ENCODE data around the gene CCR5AS.

CCR5AS gene

DNA sequence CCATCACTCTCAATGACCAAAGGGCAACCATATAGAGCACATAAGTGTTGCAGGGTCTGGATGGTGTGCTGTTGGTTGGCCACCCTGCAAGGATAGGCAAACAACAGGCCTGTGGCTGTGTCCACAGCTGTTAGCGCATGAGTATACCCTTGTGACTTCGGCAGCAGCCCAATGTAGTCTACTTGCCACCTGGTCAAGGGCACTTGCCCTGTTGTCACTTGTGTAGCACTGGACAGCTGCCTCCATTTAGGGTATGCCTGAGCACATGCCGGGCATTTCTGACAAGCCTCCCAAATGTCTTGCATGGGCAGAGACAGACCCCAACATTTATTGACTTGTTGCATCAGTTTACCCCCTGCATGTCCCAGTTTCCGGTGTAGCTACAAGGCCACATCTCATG lies 12.9 kb upstream of the CCR5AS start (continued):
- TF ChIP-seq, protein P1, sequence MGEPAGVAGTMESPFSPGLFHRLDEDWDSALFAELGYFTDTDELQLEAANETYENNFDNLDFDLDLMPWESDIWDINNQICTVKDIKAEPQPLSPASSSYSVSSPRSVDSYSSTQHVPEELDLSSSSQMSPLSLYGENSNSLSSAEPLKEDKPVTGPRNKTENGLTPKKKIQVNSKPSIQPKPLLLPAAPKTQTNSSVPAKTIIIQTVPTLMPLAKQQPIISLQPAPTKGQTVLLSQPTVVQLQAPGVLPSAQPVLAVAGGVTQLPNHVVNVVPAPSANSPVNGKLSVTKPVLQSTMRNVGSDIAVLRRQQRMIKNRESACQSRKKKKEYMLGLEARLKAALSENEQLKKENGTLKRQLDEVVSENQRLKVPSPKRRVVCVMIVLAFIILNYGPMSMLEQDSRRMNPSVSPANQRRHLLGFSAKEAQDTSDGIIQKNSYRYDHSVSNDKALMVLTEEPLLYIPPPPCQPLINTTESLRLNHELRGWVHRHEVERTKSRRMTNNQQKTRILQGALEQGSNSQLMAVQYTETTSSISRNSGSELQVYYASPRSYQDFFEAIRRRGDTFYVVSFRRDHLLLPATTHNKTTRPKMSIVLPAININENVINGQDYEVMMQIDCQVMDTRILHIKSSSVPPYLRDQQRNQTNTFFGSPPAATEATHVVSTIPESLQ (CRISPR knock-in tag; IDR thresholded peaks at IDR 0.05) = no peak
- no peak for TF ChIP-seq TEAD4 (CRISPR knock-in tag; IDR thresholded peaks at IDR 0.05)
- TF ChIP-seq ZMAT4 (CRISPR knock-in tag; IDR thresholded peaks at IDR 0.05) = no peak
- TF ChIP-seq, protein P2, sequence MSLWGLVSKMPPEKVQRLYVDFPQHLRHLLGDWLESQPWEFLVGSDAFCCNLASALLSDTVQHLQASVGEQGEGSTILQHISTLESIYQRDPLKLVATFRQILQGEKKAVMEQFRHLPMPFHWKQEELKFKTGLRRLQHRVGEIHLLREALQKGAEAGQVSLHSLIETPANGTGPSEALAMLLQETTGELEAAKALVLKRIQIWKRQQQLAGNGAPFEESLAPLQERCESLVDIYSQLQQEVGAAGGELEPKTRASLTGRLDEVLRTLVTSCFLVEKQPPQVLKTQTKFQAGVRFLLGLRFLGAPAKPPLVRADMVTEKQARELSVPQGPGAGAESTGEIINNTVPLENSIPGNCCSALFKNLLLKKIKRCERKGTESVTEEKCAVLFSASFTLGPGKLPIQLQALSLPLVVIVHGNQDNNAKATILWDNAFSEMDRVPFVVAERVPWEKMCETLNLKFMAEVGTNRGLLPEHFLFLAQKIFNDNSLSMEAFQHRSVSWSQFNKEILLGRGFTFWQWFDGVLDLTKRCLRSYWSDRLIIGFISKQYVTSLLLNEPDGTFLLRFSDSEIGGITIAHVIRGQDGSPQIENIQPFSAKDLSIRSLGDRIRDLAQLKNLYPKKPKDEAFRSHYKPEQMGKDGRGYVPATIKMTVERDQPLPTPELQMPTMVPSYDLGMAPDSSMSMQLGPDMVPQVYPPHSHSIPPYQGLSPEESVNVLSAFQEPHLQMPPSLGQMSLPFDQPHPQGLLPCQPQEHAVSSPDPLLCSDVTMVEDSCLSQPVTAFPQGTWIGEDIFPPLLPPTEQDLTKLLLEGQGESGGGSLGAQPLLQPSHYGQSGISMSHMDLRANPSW (CRISPR knock-in tag; conservative IDR thresholded peaks at IDR 0.05; ENCODE audit: low read depth) = no peak
- no peak for TF ChIP-seq PREB (CRISPR knock-in tag; IDR thresholded peaks at IDR 0.05; ENCODE audit: borderline replicate concordance)
- no peak for TF ChIP-seq ATF1 (CRISPR knock-in tag; IDR thresholded peaks at IDR 0.05)
- no peak for TF ChIP-seq ELF4 (CRISPR knock-in tag; IDR thresholded peaks at IDR 0.05; ENCODE audit: low read depth)
- no peak for TF ChIP-seq ZNF671 (CRISPR knock-in tag; IDR thresholded peaks at IDR 0.05)
- TF ChIP-seq NFE2L1 (CRISPR knock-in tag; IDR thresholded peaks at IDR 0.05) = no peak
- TF ChIP-seq ZNF512 (CRISPR knock-in tag; IDR thresholded peaks at IDR 0.05; ENCODE audit: borderline replicate concordance) = no peak
- no peak for TF ChIP-seq PRRX2 (CRISPR knock-in tag; IDR thresholded peaks at IDR 0.05)

GRCh38 chr3:46417841-46418611 lies 11.2 kb upstream of the CCR5AS start:
- DNase-seq (ENCODE audit: low spot score) (peak; percentile 19), ATAC-seq (peak; percentile 87)
- ChIA-PET CTCF (interaction anchor here (0.8 kb wide), 1 partner anchor 32 kb away, joined by 3 read pairs; no protein-coding TSS in a partner anchor), POLR2A (no interaction called here)
- Mint-ChIP-seq H3K27me3 (ENCODE audit: low read depth) (no peaks in the 10 kb centered on the region), H3K9me3 (no peaks in the 10 kb centered on the region), H3K36me3 (no peaks in the 10 kb centered on the region), H3K4me3 (no peak overlapping the region), H3K4me1 (peaks cover 22% of the 10 kb centered on the region), H3K27ac (no peak overlapping the region; the same call in 1 of the 2 replicates)
- TF ChIP-seq SP1 (CRISPR knock-in tag; conservative IDR thresholded peaks at IDR 0.05) (no peak), MAX (CRISPR knock-in tag; IDR thresholded peaks at IDR 0.05) (0 out of 2 replicates have a peak, but pooled peaks have one; percentile 27)
